WTC11 (cell line): Measurements from ENCODE around the gene PTPRG. TPM values are rescaled to one million over a fixed set of nuclear protein-coding genes. Genes with fewer than 3 reads are reported as not detected.

Experiments
- ATAC-seq: fragments of 200-7000 bp; cut with Tn5 transposase; 2 replicates; pipeline ENCODE4 v1.10.0; 2021; ENCODE audit warnings: mild to moderate bottlenecking, moderate library complexity
- CTCF ChIA-PET: fragments of 300-600 bp; sonication (Branson Sonifier 250); formaldehyde crosslinking; loops from one replicate; lab custom pipeline; 2021; ENCODE audit warnings: antibody characterized with exemption; lab: Charles Lee
- POLR2A ChIA-PET: fragments of 350-600 bp; sonication (Branson Sonifier 250); formaldehyde crosslinking; loops from one replicate; lab custom pipeline; 2021; ENCODE audit warnings: antibody characterized with exemption; lab: Charles Lee
- DNase-seq: peaks from one replicate; pipeline ENCODE4 v3.0.0; 2021; ENCODE audit warnings: low spot score
- H3K27ac Mint-ChIP-seq: 2 replicates; pipeline ENCODE4 v1.8.0; 2021; ENCODE audit warnings: mixed read lengths
- H3K27me3 Mint-ChIP-seq: 2 replicates; pipeline ENCODE4 v1.8.0; 2021; ENCODE audit warnings: low read depth, mild to moderate bottlenecking, moderate library complexity, mixed read lengths
- H3K36me3 Mint-ChIP-seq: 2 replicates; pipeline ENCODE4 v1.8.0; 2021; ENCODE audit warnings: mixed read lengths
- H3K4me1 Mint-ChIP-seq: 2 replicates; pipeline ENCODE4 v1.8.0; 2022; ENCODE audit warnings: mixed read lengths
- H3K4me3 Mint-ChIP-seq: 2 replicates; pipeline ENCODE4 v1.8.0; 2021; ENCODE audit warnings: mild to moderate bottlenecking, moderate library complexity, mixed read lengths
- H3K9me3 Mint-ChIP-seq: 2 replicates; pipeline ENCODE4 v1.8.0; 2021; ENCODE audit warnings: mixed read lengths
- AR ChIP-seq: fragments of 250-450 bp; sonication (Bioruptor Pico); IDR thresholded peaks from 2 replicates; pipeline ENCODE4 v1.9.0; 2021; ENCODE audit warnings: mild to moderate bottlenecking
- ATF1 ChIP-seq: sonication (generic); formaldehyde crosslinking; IDR thresholded peaks from 2 replicates; pipeline ENCODE4 v1.8.1; 2023; ENCODE audit warnings: mild to moderate bottlenecking, moderate library complexity, missing genetic modification reagents
- ATF2 ChIP-seq: sonication (generic); formaldehyde crosslinking; IDR thresholded peaks from 2 replicates; pipeline ENCODE4 v1.8.1; 2022; ENCODE audit warnings: low read depth, missing genetic modification reagents, borderline replicate concordance
- CBFB ChIP-seq: sonication (generic); formaldehyde crosslinking; IDR thresholded peaks from 2 replicates; pipeline ENCODE4 v1.8.1; 2022; ENCODE audit warnings: mild to moderate bottlenecking, low read depth, missing genetic modification reagents
- CREM ChIP-seq: sonication (generic); formaldehyde crosslinking; IDR thresholded peaks from 2 replicates; pipeline ENCODE4 v1.8.1; 2022; ENCODE audit warnings: mild to moderate bottlenecking, missing genetic modification reagents, moderate library complexity
- E2F1 ChIP-seq: sonication (generic); formaldehyde crosslinking; IDR thresholded peaks from 2 replicates; pipeline ENCODE4 v1.8.0; 2022; ENCODE audit warnings: mild to moderate bottlenecking, missing genetic modification reagents
- ERG ChIP-seq: fragments of 250-450 bp; sonication (Bioruptor Pico); IDR thresholded peaks from 2 replicates; pipeline ENCODE4 v1.8.0; 2021; ENCODE audit warnings: mild to moderate bottlenecking
- HMGA2 ChIP-seq: fragments of 250-450 bp; sonication (Bioruptor Pico); IDR thresholded peaks from 2 replicates; pipeline ENCODE4 v1.4.0; 2021; ENCODE audit warnings: mild to moderate bottlenecking, moderate library complexity
- NR1H2 ChIP-seq: sonication (generic); formaldehyde crosslinking; IDR thresholded peaks from 2 replicates; pipeline ENCODE4 v1.9.0; 2021; ENCODE audit warnings: mild to moderate bottlenecking, moderate library complexity, missing genetic modification reagents
- NR3C1 ChIP-seq: sonication (generic); formaldehyde crosslinking; conservative IDR thresholded peaks from 2 replicates; pipeline ENCODE4 v1.8.1; 2023; ENCODE audit warnings: low read depth, mild to moderate bottlenecking, missing genetic modification reagents
- OVOL2 ChIP-seq: fragments of 250-450 bp; sonication (Bioruptor Pico); IDR thresholded peaks from 2 replicates; pipeline ENCODE4 v1.9.0; 2021; ENCODE audit warnings: mild to moderate bottlenecking, borderline replicate concordance
- RORB ChIP-seq: fragments of 250-450 bp; sonication (Bioruptor Pico); IDR thresholded peaks from 2 replicates; pipeline ENCODE4 v1.9.0; 2021; ENCODE audit warnings: mild to moderate bottlenecking
- USF1 ChIP-seq: sonication (generic); formaldehyde crosslinking; IDR thresholded peaks from 2 replicates; pipeline ENCODE4 v1.8.0; 2022; ENCODE audit warnings: mild to moderate bottlenecking, missing genetic modification reagents
- USF2 ChIP-seq: sonication (generic); formaldehyde crosslinking; IDR thresholded peaks from 2 replicates; pipeline ENCODE4 v1.8.1; 2023; ENCODE audit warnings: mild to moderate bottlenecking, missing genetic modification reagents, moderate library complexity
- ZNF121 ChIP-seq: sonication (generic); formaldehyde crosslinking; IDR thresholded peaks from 2 replicates; pipeline ENCODE4 v1.8.0; 2023; ENCODE audit warnings: missing genetic modification reagents
- ZNF232 ChIP-seq: sonication (generic); formaldehyde crosslinking; IDR thresholded peaks from 2 replicates; pipeline ENCODE4 v1.8.0; 2022; ENCODE audit warnings: mild to moderate bottlenecking, missing genetic modification reagents
- ZNF396 ChIP-seq: fragments of 250-450 bp; sonication (Bioruptor Pico); IDR thresholded peaks from 2 replicates; pipeline ENCODE4 v1.8.0; 2021; ENCODE audit warnings: mild to moderate bottlenecking, moderate library complexity, borderline replicate concordance
- ZNF671 ChIP-seq: fragments of 250-450 bp; sonication (Bioruptor Pico); IDR thresholded peaks from 2 replicates; pipeline ENCODE4 v1.8.0; 2021; ENCODE audit warnings: mild to moderate bottlenecking
- total RNA-seq: library from RNA; stranded (reverse); gene quantifications from 3 replicates; pipeline ENCODE4 v1.2.3, GENCODE V29; 2021

PTPRG gene
- total RNA-seq, 1 experiment from 2014 or later: 106 TPM

- no peaks in the 10 kb centered on the region for H3K27me3 Mint-ChIP-seq
- POLR2A ChIA-PET: no interaction called here
- no peak overlapping the region for H3K27ac Mint-ChIP-seq
- CTCF ChIA-PET: no interaction called here
- DNase-seq: no peak
- H3K4me3 Mint-ChIP-seq: no peak overlapping the region
- H3K9me3 Mint-ChIP-seq: no peaks in the 10 kb centered on the region
- H3K4me1 Mint-ChIP-seq: peaks cover 84% of the 10 kb centered on the region
- ATAC-seq: no peak
- no peaks in the 10 kb centered on the region for H3K36me3 Mint-ChIP-seq
- TF ChIP-seq RORB (CRISPR knock-in tag): no peak
- TF ChIP-seq E2F1 (CRISPR knock-in tag): no peak
- TF ChIP-seq CBFB (CRISPR knock-in tag): no peak
- TF ChIP-seq OVOL2 (CRISPR knock-in tag): no peak
- TF ChIP-seq ZNF232 (CRISPR knock-in tag): no peak
- TF ChIP-seq ZNF396: no peak
- TF ChIP-seq ZNF671: no peak
- no peak for TF ChIP-seq ZNF121 (CRISPR knock-in tag)
- TF ChIP-seq CREM (CRISPR knock-in tag): no peak
- TF ChIP-seq USF1 (CRISPR knock-in tag): no peak
- no peak for TF ChIP-seq NR1H2
- TF ChIP-seq AR: no peak
- no peak for TF ChIP-seq ERG (CRISPR knock-in tag)
- no peak for TF ChIP-seq ATF1 (CRISPR knock-in tag)
- no peak for TF ChIP-seq NR3C1 (CRISPR knock-in tag)
- TF ChIP-seq HMGA2 (CRISPR knock-in tag): no peak
- TF ChIP-seq ATF2: no peak
Measured at GRCh38 chr3:61806810-61807209, 245.4 kb downstream of the PTPRG start.

GRCh38 chr3:61807865-61808276 is 246.5 kb downstream of the PTPRG start:
- ChIA-PET CTCF (no interaction called here), POLR2A (no interaction called here)
- no peaks in the 10 kb centered on the region for H3K9me3 Mint-ChIP-seq
- DNase-seq: no peak
- TF ChIP-seq RORB (CRISPR knock-in tag) (no peak), USF2 (no peak)
- no peaks in the 10 kb centered on the region for H3K27me3 Mint-ChIP-seq
- H3K4me3 Mint-ChIP-seq: peak overlapping the region; percentile 12; the same call in 1 of the 2 replicates
- peaks cover 91% of the 10 kb centered on the region for H3K4me1 Mint-ChIP-seq
- 0 out of 2 replicates have a peak overlapping the region, but pooled peaks have one; percentile 15 for H3K27ac Mint-ChIP-seq
- H3K36me3 Mint-ChIP-seq: no peaks in the 10 kb centered on the region
- ATAC-seq: no peak
